Osteocyte (in vitro differentiated cells): Measurements from ENCODE around the gene BRIP1. TPM values are rescaled to one million over a fixed set of nuclear protein-coding genes. Genes with fewer than 3 reads are reported as not detected.

Source experiments
- DNase-seq: peaks from one replicate; pipeline ENCODE4 v3.0.0; 2021; ENCODE audit warnings: mixed read lengths; ENCODE audit not compliant: unreplicated experiment; ENCODE audit errors: extremely low spot score
- H3K27ac Mint-ChIP-seq: one replicate; pipeline ENCODE4 v1.8.0; 2021; ENCODE audit warnings: mild to moderate bottlenecking, mixed read lengths; ENCODE audit not compliant: unreplicated experiment
- H3K27me3 Mint-ChIP-seq: one replicate; pipeline ENCODE4 v1.8.0; 2021; ENCODE audit warnings: mixed read lengths; ENCODE audit not compliant: unreplicated experiment
- H3K36me3 Mint-ChIP-seq: one replicate; pipeline ENCODE4 v1.8.0; 2021; ENCODE audit warnings: mixed read lengths; ENCODE audit not compliant: unreplicated experiment
- H3K4me1 Mint-ChIP-seq: one replicate; pipeline ENCODE4 v1.8.0; 2021; ENCODE audit warnings: mixed read lengths; ENCODE audit not compliant: unreplicated experiment
- H3K4me3 Mint-ChIP-seq: one replicate; pipeline ENCODE4 v1.8.0; 2021; ENCODE audit warnings: mild to moderate bottlenecking, moderate library complexity, mixed read lengths; ENCODE audit not compliant: unreplicated experiment
- H3K9me3 Mint-ChIP-seq: one replicate; pipeline ENCODE4 v1.8.0; 2021; ENCODE audit warnings: mixed read lengths; ENCODE audit not compliant: unreplicated experiment
- total RNA-seq: library from RNA; stranded (reverse); gene quantifications from 2 replicates; pipeline ENCODE4 v1.2.1, GENCODE V29; 2021
- TF ChIP-seq, protein P1 (sequence below): fragments of 200-600 bp; sonication (generic); IDR thresholded peaks from 2 replicates; pipeline ENCODE4 v1.5.0; 2021; ENCODE audit warnings: antibody characterized with exemption, mild to moderate bottlenecking, moderate library complexity

BRIP1 gene
- total RNA-seq, 1 donor from 2014 or later, result 4.6 TPM

DNA sequence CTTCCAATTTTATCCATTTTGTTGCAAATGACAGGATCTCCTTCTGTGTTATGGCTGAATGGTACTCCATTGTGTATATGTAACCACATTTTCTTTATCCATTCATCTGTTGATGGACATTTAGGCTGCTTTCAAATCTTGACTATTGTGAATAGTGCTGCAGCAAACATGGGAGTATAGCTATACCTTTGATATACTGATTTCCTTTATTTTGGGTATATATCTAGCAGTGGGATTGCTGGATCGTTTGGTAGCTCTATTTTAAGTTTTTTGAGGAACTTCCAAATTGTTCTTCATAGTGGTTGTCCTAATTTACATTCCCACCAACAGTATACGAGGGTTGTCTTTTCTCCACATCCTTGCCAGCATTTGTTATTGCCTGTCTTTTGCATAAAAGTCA, 67.8 kb downstream of the BRIP1 start:
- TF ChIP-seq, protein P1, sequence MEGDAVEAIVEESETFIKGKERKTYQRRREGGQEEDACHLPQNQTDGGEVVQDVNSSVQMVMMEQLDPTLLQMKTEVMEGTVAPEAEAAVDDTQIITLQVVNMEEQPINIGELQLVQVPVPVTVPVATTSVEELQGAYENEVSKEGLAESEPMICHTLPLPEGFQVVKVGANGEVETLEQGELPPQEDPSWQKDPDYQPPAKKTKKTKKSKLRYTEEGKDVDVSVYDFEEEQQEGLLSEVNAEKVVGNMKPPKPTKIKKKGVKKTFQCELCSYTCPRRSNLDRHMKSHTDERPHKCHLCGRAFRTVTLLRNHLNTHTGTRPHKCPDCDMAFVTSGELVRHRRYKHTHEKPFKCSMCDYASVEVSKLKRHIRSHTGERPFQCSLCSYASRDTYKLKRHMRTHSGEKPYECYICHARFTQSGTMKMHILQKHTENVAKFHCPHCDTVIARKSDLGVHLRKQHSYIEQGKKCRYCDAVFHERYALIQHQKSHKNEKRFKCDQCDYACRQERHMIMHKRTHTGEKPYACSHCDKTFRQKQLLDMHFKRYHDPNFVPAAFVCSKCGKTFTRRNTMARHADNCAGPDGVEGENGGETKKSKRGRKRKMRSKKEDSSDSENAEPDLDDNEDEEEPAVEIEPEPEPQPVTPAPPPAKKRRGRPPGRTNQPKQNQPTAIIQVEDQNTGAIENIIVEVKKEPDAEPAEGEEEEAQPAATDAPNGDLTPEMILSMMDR, result no peak

DNA sequence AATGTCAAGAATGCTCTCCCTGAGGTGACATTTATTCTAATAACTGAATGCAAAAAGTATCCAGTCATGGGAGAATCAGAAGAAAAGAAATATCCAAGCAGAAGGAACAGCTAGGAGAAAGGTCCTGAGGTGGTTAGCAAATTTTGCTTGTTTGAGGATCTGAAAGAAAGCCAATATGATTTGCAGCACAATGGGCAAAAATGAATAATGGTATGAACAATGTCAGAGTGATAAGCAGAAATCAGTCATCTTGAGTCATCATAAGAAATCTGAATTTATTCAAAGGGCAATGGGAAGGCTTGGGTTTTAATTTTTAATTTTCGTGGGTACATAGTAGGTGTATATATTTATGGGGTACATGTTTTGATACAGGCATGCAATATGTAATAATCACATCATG, 68.5 kb downstream of the BRIP1 start:
- TF ChIP-seq, protein P1, result no peak
- Mint-ChIP-seq H3K4me3 (no peak overlapping the region), H3K36me3 (peaks cover 16% of the 10 kb centered on the region), H3K27ac (no peak overlapping the region), H3K9me3 (peaks cover 5% of the 10 kb centered on the region), H3K27me3 (no peaks in the 10 kb centered on the region), H3K4me1 (no peaks in the 10 kb centered on the region)
- no peak for DNase-seq

More for the DNA sequence above, 67.8 kb downstream of the BRIP1 start:
- Mint-ChIP-seq H3K27ac (no peak overlapping the region), H3K36me3 (peaks cover 16% of the 10 kb centered on the region), H3K4me3 (no peak overlapping the region), H3K9me3 (peaks cover 5% of the 10 kb centered on the region), H3K27me3 (no peaks in the 10 kb centered on the region), H3K4me1 (no peaks in the 10 kb centered on the region)
- DNase-seq, result no peak

DNA sequence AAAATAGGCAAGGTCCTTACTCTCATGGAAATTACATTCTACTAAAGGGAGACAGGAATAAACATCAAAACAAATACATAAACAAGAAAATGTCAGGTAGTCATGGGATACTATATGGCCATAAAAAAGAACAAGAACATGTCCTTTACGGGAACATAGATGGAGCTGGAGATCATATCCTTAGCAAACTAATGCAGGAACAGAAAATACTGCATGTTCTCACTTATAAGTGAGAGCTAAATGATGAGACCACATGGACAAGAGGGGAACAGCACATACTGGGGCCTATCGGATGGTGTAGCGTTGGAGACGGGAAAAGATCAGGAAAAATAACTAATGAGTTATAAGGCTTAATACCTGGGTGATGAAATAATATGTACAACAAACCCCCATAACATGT, 69.1 kb downstream of the BRIP1 start:
- Mint-ChIP-seq H3K4me3 (no peak overlapping the region), H3K36me3 (peaks cover 16% of the 10 kb centered on the region)

DNA sequence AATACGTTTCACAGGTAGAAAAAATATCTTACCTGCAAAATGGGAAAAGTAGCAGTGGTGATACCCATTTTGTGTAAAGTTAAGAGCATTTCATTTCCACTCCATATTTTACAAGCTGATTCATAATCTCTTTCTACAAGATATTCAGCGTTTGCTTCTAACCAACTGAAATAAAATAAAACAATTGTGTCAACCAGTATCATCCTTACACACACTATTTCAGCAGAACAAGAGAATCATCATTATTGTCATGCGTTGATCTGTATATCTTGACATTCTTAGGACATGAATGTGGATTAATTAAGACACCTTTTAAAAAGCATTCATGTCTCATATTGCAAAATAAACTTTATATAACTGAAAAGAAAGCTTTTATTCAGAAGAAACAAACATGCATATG, 69.8 kb downstream of the BRIP1 start:
- TF ChIP-seq, protein P1, result no peak
- Mint-ChIP-seq H3K36me3 (peaks cover 16% of the 10 kb centered on the region), H3K9me3 (peaks cover 5% of the 10 kb centered on the region), H3K4me3 (no peak overlapping the region), H3K27me3 (no peaks in the 10 kb centered on the region), H3K4me1 (no peaks in the 10 kb centered on the region), H3K27ac (no peak overlapping the region)
- DNase-seq, result no peak

More for the DNA sequence above, 69.1 kb downstream of the BRIP1 start:
- TF ChIP-seq, protein P1, result no peak
- Mint-ChIP-seq H3K9me3 (peaks cover 5% of the 10 kb centered on the region), H3K27ac (no peak overlapping the region), H3K4me1 (no peaks in the 10 kb centered on the region), H3K27me3 (no peaks in the 10 kb centered on the region)
- DNase-seq, result no peak

DNA sequence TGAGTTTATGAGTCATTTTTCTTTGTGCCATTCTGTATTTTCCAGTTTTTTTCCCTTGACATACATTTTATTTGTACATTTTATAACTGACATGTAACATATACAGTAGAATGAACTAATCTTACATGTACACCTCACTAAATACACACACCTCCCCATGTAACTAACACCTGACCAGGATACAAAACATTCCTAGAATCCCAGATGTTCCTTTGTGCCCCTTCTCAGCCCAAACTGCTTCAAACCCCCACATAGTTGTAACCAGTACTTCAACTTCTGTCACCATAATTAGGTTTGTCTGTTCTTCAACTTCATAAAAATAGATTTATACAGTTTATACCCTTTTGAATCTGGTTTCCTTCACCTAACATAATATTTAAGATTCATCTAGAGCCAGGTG, 73.5 kb downstream of the BRIP1 start:
- H3K36me3 Mint-ChIP-seq, result no peaks in the 10 kb centered on the region
- H3K9me3 Mint-ChIP-seq, result no peaks in the 10 kb centered on the region
- H3K27ac Mint-ChIP-seq, result no peak overlapping the region
- DNase-seq, result no peak
- H3K27me3 Mint-ChIP-seq, result no peaks in the 10 kb centered on the region
- H3K4me1 Mint-ChIP-seq, result no peaks in the 10 kb centered on the region
- H3K4me3 Mint-ChIP-seq, result no peak overlapping the region
- TF ChIP-seq, protein P1, result no peak
